Measurements from ENCODE around the gene PSMF1.

- TF ChIP-seq POLR2A (IDR thresholded peaks at IDR 0.05; ENCODE audit: extremely low read depth, insufficient read length) (no peak), CTCF (IDR thresholded peaks at IDR 0.05; ENCODE audit: low read depth, low read length) (no peak)
- TF ChIP-seq, protein P1, sequence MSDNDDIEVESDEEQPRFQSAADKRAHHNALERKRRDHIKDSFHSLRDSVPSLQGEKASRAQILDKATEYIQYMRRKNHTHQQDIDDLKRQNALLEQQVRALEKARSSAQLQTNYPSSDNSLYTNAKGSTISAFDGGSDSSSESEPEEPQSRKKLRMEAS (IDR thresholded peaks at IDR 0.05; ENCODE audit: low read depth, low read length) = no peak
Measured at GRCh38 chr20:1198751-1199150, 80.3 kb downstream of the PSMF1 start.
